DND-41 (cell line): Measurements from ENCODE around the gene RNF2.

Source experiments
- ATAC-seq: fragments of 200-7000 bp; cut with Tn5 transposase; 3 replicates; pipeline ENCODE4 v1.9.1; 2021; ENCODE audit warnings: low read depth; ENCODE audit not compliant: insufficient read depth
- DNase-seq: peaks from one replicate; pipeline ENCODE4 v3.0.0-alpha.2; 2020
- H2AFZ ChIP-seq: 2 replicates; pipeline ENCODE4 v1.6.0; 2012; ENCODE audit warnings: low read depth, low read length
- H3K27ac ChIP-seq: 2 replicates; pipeline ENCODE4 v1.5.1; 2012; ENCODE audit warnings: low read length, inconsistent platforms
- H3K27me3 ChIP-seq: fragments of 200-600 bp; sonication (generic); 2 replicates; pipeline ENCODE4 v1.6.0; 2012; ENCODE audit warnings: low read length, mild to moderate bottlenecking, inconsistent platforms; ENCODE audit not compliant: insufficient read depth, poor library complexity
- H3K36me3 ChIP-seq: 2 replicates; pipeline ENCODE4 v1.5.1; 2012; ENCODE audit warnings: low read length, inconsistent platforms; ENCODE audit not compliant: insufficient read depth
- H3K4me1 ChIP-seq: 2 replicates; pipeline ENCODE4 v1.5.1; 2012; ENCODE audit warnings: mild to moderate bottlenecking, low read length; ENCODE audit not compliant: insufficient read depth
- H3K4me2 ChIP-seq: 2 replicates; pipeline ENCODE4 v1.6.0; 2012; ENCODE audit warnings: mild to moderate bottlenecking, moderate library complexity, low read length, inconsistent platforms; ENCODE audit not compliant: insufficient read depth
- H3K4me3 ChIP-seq, 2 experiments: fragments of 200-600 bp in 1 of 2; shearing (Covaris generic) in 1 of 2; 2 replicates each; pipeline ENCODE4 v1.5.1; 2012 to 2016; ENCODE audit warnings: inconsistent platforms in 2 of 2, low read length in 2 of 2, mild to moderate bottlenecking in 2 of 2, low read depth in 1 of 2, moderate library complexity in 1 of 2
- H3K79me2 ChIP-seq: 2 replicates; pipeline ENCODE4 v1.6.0; 2012; ENCODE audit warnings: low read length, inconsistent platforms; ENCODE audit not compliant: insufficient read depth
- H3K9ac ChIP-seq: 2 replicates; pipeline ENCODE4 v1.6.0; 2012; ENCODE audit warnings: low read depth, mild to moderate bottlenecking, inconsistent platforms, low read length, moderate library complexity
- H3K9me3 ChIP-seq: 2 replicates; pipeline ENCODE4 v1.5.1; 2012; ENCODE audit warnings: low read length, moderate library complexity, mild to moderate bottlenecking, inconsistent platforms; ENCODE audit not compliant: insufficient read depth, severe bottlenecking
- H4K20me1 ChIP-seq: 2 replicates; pipeline ENCODE4 v1.6.0; 2012; ENCODE audit warnings: low read length; ENCODE audit not compliant: insufficient read depth
- EZH2 ChIP-seq: IDR thresholded peaks from 3 replicates; pipeline ENCODE4 v1.6.1; 2012; ENCODE audit warnings: borderline replicate concordance, low read depth, mild to moderate bottlenecking, moderate library complexity, low read length, inconsistent platforms; ENCODE audit not compliant: severe bottlenecking
- TF ChIP-seq, protein P1 (sequence below): IDR thresholded peaks from 2 replicates; pipeline ENCODE4 v1.5.1; 2012; ENCODE audit warnings: borderline replicate concordance, low read length, moderate library complexity, mild to moderate bottlenecking; ENCODE audit not compliant: poor library complexity, severe bottlenecking; ENCODE audit errors: extremely low read depth

Gene RNF2

GRCh38 chr1:185132534-185132933, 87.2 kb downstream of the RNF2 start:
- H3K9ac ChIP-seq, result no peak overlapping the region
- H3K27ac ChIP-seq, result no peak overlapping the region
- peaks cover 1% of the 10 kb centered on the region for H3K9me3 ChIP-seq
- no peak overlapping the region for H3K4me3 ChIP-seq
- DNase-seq (no peak), ATAC-seq (no peak)
- H3K36me3 ChIP-seq, result peaks cover 35% of the 10 kb centered on the region
- H3K27me3 ChIP-seq, result no peaks in the 10 kb centered on the region
- H4K20me1 ChIP-seq, result no peaks in the 10 kb centered on the region
- H3K79me2 ChIP-seq, result no peaks in the 10 kb centered on the region
- H3K4me2 ChIP-seq, result no peak overlapping the region
- TF ChIP-seq, protein P1, sequence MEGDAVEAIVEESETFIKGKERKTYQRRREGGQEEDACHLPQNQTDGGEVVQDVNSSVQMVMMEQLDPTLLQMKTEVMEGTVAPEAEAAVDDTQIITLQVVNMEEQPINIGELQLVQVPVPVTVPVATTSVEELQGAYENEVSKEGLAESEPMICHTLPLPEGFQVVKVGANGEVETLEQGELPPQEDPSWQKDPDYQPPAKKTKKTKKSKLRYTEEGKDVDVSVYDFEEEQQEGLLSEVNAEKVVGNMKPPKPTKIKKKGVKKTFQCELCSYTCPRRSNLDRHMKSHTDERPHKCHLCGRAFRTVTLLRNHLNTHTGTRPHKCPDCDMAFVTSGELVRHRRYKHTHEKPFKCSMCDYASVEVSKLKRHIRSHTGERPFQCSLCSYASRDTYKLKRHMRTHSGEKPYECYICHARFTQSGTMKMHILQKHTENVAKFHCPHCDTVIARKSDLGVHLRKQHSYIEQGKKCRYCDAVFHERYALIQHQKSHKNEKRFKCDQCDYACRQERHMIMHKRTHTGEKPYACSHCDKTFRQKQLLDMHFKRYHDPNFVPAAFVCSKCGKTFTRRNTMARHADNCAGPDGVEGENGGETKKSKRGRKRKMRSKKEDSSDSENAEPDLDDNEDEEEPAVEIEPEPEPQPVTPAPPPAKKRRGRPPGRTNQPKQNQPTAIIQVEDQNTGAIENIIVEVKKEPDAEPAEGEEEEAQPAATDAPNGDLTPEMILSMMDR, result no peak
- no peak for TF ChIP-seq EZH2
- H2AFZ ChIP-seq, result no peak overlapping the region
- H3K4me1 ChIP-seq, result no peaks in the 10 kb centered on the region

- no peak overlapping the region for H3K4me2 ChIP-seq
- peaks cover 35% of the 10 kb centered on the region for H3K36me3 ChIP-seq
- no peak overlapping the region for H3K4me3 ChIP-seq
- no peaks in the 10 kb centered on the region for H4K20me1 ChIP-seq
- H2AFZ ChIP-seq, result no peak overlapping the region
- no peaks in the 10 kb centered on the region for H3K27me3 ChIP-seq
- H3K9ac ChIP-seq, result no peak overlapping the region
- DNase-seq (no peak), ATAC-seq (no peak)
- peaks cover 1% of the 10 kb centered on the region for H3K9me3 ChIP-seq
- no peaks in the 10 kb centered on the region for H3K79me2 ChIP-seq
- H3K4me1 ChIP-seq, result no peaks in the 10 kb centered on the region
- H3K27ac ChIP-seq, result no peak overlapping the region
- no peak for TF ChIP-seq EZH2
- TF ChIP-seq, protein P1, result no peak
Observed at GRCh38 chr1:185137896-185138545, 92.7 kb downstream of the RNF2 start.

- no peaks in the 10 kb centered on the region for H3K4me1 ChIP-seq
- ATAC-seq (no peak), DNase-seq (no peak)
- no peak overlapping the region for H2AFZ ChIP-seq
- no peak overlapping the region for H3K4me2 ChIP-seq
- no peak overlapping the region for H3K9ac ChIP-seq
- H3K9me3 ChIP-seq, result no peaks in the 10 kb centered on the region
- H3K79me2 ChIP-seq, result no peaks in the 10 kb centered on the region
- TF ChIP-seq, protein P1, result no peak
- no peak for TF ChIP-seq EZH2
- H3K36me3 ChIP-seq, result peaks cover 36% of the 10 kb centered on the region; the same call in 1 of the 2 replicates
- no peaks in the 10 kb centered on the region for H3K27me3 ChIP-seq
- no peak overlapping the region for H3K27ac ChIP-seq
- H3K4me3 ChIP-seq, result no peak overlapping the region
- H4K20me1 ChIP-seq, result no peaks in the 10 kb centered on the region
Observed at GRCh38 chr1:185139246-185139645, 93.9 kb downstream of the RNF2 start.
